A549 (cell line): ENCODE data around the gene IFTAP.

Experiments
- CBX8 ChIP-seq: fragments of 200-600 bp; sonication (generic); IDR thresholded peaks from 2 replicates; pipeline ENCODE4 v1.6.1; 2016
- CHD2 ChIP-seq: fragments of 150-350 bp; IDR thresholded peaks from 2 replicates; pipeline ENCODE4 v1.6.1; 2014; ENCODE audit warnings: low read length; ENCODE audit not compliant: partially characterized antibody
- CTCF ChIP-seq: fragments of >200 bp; sonication (Bioruptor Twin); formaldehyde crosslinking; IDR thresholded peaks from 3 replicates; pipeline ENCODE4 v1.5.1; 2016
- HES2 ChIP-seq: fragments of >200 bp; sonication (Bioruptor Twin); formaldehyde crosslinking; IDR thresholded peaks from 2 replicates; pipeline ENCODE4 v1.6.1; 2016
- HOXB5 ChIP-seq: fragments of 250-450 bp; sonication (Bioruptor Pico); IDR thresholded peaks from 2 replicates; pipeline ENCODE4 v1.5.0; 2020; ENCODE audit warnings: mild to moderate bottlenecking, moderate library complexity
- MAX ChIP-seq: IDR thresholded peaks from 2 replicates; pipeline ENCODE4 v1.6.1; 2012
- PHF8 ChIP-seq: fragments of 200-600 bp; sonication (generic); IDR thresholded peaks from 2 replicates; pipeline ENCODE4 v1.6.1; 2016; ENCODE audit warnings: low read depth, mild to moderate bottlenecking, antibody characterized with exemption, moderate library complexity, borderline replicate concordance
- POLR2A ChIP-seq: IDR thresholded peaks from 2 replicates; pipeline ENCODE4 v1.6.1; 2012; ENCODE audit warnings: mild to moderate bottlenecking, low read length
- SREBF2 ChIP-seq: fragments of 450-650 bp; IDR thresholded peaks from 2 replicates; pipeline ENCODE4 v1.6.1; 2014; ENCODE audit warnings: mild to moderate bottlenecking, moderate library complexity
- TP53 ChIP-seq: fragments of 250-450 bp; sonication (Bioruptor Pico); IDR thresholded peaks from 2 replicates; pipeline ENCODE4 v1.5.0; 2021; ENCODE audit warnings: mild to moderate bottlenecking, moderate library complexity

GRCh38 chr11:36550385-36551115, 43.8 kb upstream of the IFTAP start:
- TF ChIP-seq POLR2A (no peak), TP53 (CRISPR knock-in tag) (no peak), CBX8 (no peak), MAX (no peak), SREBF2 (no peak), PHF8 (no peak), CTCF (no peak), HOXB5 (CRISPR knock-in tag) (no peak), CHD2 (no peak), HES2 (no peak)
